DMS 273 (cell line): Measurements from ENCODE around the gene GRIA3.
"Not testable (repeated sequence)": the region's sequence is repeated elsewhere in the genome, so short reads cannot be mapped to it uniquely, and the experiment has no call there.

Source experiments
- DNase-seq: peaks from one replicate; lab custom pipeline; 2025; ENCODE audit not compliant: unreplicated experiment; lab: John Stamatoyannopoulos, UW

The GRIA3 gene

DNA sequence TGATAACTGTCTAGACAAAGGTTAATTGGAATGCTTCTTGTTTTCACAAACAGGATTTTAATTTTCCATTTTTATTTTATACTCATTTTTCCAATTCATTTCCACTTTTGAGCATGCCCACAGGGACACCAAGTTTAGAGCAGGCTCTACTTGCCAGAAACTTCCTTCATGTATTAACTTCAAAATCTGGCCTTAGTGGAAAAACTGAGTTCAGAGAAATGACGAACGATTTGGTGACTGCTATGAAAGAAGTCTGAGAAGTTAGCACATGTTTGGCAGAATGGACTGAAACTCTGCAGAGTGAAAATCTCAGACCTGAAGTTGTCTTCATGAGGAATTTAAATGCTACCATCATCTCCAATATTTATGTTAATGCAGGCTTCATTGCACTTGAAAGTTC, 334.7 kb downstream of the GRIA3 start:
- DNase-seq: no peak

DNA sequence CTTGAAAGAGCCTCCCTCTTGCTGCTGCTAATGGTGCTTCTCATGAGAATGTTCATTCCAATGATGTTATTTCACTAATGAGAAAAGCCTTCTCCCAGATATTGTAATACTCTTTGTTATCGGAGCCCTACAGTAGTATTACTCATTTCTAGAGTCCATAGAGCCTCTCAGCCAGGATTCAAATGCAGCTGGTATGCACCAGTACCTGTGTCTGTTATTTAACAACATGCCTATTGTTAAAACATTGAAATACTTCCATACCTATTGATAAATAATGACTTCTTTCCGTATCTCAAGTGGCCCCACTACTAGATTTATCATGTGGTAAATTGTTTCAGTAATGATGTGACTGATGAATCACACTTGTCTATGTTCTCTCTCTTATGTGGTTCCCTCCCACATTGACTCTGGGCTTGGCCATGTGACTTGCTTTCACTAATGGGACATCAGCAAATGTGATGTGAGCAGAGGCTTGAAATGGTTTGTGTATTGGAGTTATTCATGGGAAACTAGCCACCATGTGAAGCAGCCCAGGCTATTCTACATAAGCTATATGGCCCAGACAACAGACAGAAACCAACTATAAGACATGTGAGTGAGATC, 341.1 kb downstream of the GRIA3 start:
- no peak for DNase-seq

GRCh38 chrX:123530726-123531125, 346.6 kb downstream of the GRIA3 start:
- DNase-seq: not testable (repeated sequence)
